HEK293T (cell line): ENCODE results near the gene EBLN2.

Experiments
- CTCF ChIA-PET: fragments of 350-600 bp; formaldehyde crosslinking; extraction: SDS; loops from one replicate; lab custom pipeline; 2021; ENCODE audit warnings: antibody characterized with exemption, inconsistent platforms; lab: Yijun Ruan, JAX
- POLR2A ChIA-PET: fragments of 350-600 bp; formaldehyde crosslinking; extraction: SDS; loops from one replicate; lab custom pipeline; 2020; ENCODE audit warnings: antibody characterized with exemption, inconsistent platforms; lab: Yijun Ruan, JAX
- DNase-seq: peaks from one replicate; pipeline ENCODE4 v3.0.0; 2012; ENCODE audit warnings: mixed read lengths; ENCODE audit errors: extremely low spot score
- ARNT ChIP-seq: fragments of 450-650 bp; IDR thresholded peaks from 2 replicates; pipeline ENCODE4 v1.6.1; 2017; ENCODE audit warnings: mild to moderate bottlenecking
- BHLHE40 ChIP-seq: fragments of 450-650 bp; IDR thresholded peaks from 2 replicates; pipeline ENCODE4 v1.6.1; 2016; ENCODE audit warnings: mild to moderate bottlenecking, moderate library complexity, borderline replicate concordance
- CTBP1 ChIP-seq: fragments of 450-650 bp; IDR thresholded peaks from 2 replicates; pipeline ENCODE4 v1.6.1; 2016; ENCODE audit warnings: borderline replicate concordance
- FOXA1 ChIP-seq: fragments of 450-650 bp; IDR thresholded peaks from 2 replicates; pipeline ENCODE4 v1.6.1; 2016; ENCODE audit warnings: mild to moderate bottlenecking
- FOXK2 ChIP-seq: fragments of 450-650 bp; IDR thresholded peaks from 2 replicates; pipeline ENCODE4 v1.6.1; 2016; ENCODE audit warnings: mild to moderate bottlenecking
- FOXM1 ChIP-seq: fragments of 450-650 bp; IDR thresholded peaks from 2 replicates; pipeline ENCODE4 v1.6.1; 2017; ENCODE audit warnings: mild to moderate bottlenecking, borderline replicate concordance
- HDGF ChIP-seq: fragments of 450-650 bp; IDR thresholded peaks from 2 replicates; pipeline ENCODE4 v1.6.1; 2017; ENCODE audit warnings: antibody characterized with exemption, borderline replicate concordance
- L3MBTL2 ChIP-seq: fragments of 450-650 bp; conservative IDR thresholded peaks from 2 replicates; pipeline ENCODE4 v1.6.1; 2016; ENCODE audit warnings: mild to moderate bottlenecking
- LEF1 ChIP-seq: fragments of 450-650 bp; IDR thresholded peaks from 2 replicates; pipeline ENCODE4 v1.6.1; 2017; ENCODE audit warnings: mild to moderate bottlenecking, borderline replicate concordance
- NFRKB ChIP-seq: fragments of 450-650 bp; IDR thresholded peaks from 2 replicates; pipeline ENCODE4 v1.6.1; 2016; ENCODE audit warnings: mild to moderate bottlenecking, moderate library complexity
- SP1 ChIP-seq: fragments of 450-650 bp; IDR thresholded peaks from 2 replicates; pipeline ENCODE4 v1.6.1; 2017
- SUZ12 ChIP-seq: fragments of 450-650 bp; IDR thresholded peaks from 2 replicates; pipeline ENCODE4 v1.6.1; 2016; ENCODE audit warnings: mild to moderate bottlenecking
- TARDBP ChIP-seq: fragments of 450-650 bp; IDR thresholded peaks from 2 replicates; pipeline ENCODE4 v1.6.1; 2016
- ZNF384 ChIP-seq: fragments of 450-650 bp; IDR thresholded peaks from 2 replicates; pipeline ENCODE4 v1.6.1; 2016
- TF ChIP-seq, protein P1 (sequence below): fragments of 450-650 bp; IDR thresholded peaks from 2 replicates; pipeline ENCODE4 v1.6.1; 2016

Gene EBLN2

DNA sequence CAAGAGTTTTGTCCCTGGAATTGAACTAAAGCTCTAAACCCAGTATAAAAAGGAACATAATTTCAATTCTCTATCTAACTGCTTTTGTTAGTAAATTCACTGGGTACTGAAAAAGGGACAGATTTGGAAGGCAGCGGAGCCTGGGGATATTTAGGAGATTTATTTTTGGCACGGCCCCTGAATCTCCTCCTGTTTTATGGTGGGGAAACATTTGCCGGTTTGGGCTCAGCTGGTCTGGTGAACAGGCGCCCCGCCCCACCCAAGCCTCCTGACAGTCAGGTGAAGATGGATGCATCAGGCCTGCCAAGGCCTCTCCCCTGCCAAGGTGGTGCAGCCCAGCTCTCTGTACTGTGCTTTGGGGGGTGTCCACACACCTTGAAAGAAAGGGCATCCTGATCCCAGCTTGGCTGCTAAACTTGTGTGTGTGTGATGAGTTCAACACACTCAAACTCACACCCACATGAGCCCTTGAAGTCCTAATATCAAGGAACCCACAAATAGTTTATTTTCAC lies 46.3 kb downstream of the EBLN2 start:
- DNase-seq: no peak
- ChIA-PET POLR2A (no interaction called here), CTCF (no interaction called here)
- TF ChIP-seq FOXK2 (no peak), LEF1 (no peak)

DNA sequence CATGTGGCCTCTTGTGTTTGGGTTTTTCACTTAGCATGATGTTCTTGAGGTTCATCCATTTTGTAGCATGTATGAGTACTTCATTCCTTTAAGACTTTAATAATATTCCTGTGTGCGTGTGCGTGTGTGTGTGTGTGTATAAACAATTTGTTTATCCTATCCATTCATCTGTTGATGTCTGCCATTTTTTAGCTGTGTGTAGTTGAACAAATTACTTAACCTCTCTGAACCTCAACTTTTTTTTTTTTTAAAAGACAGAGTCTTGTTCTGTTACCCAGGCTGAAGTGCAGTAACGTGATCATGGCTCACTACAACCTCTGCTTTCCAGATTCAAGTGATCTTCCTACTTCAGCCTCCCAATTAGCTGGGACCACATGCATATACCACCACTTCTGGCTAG lies 47.3 kb downstream of the EBLN2 start:
- TF ChIP-seq FOXK2 (no peak), FOXA1 (no peak), HDGF (no peak), ZNF384 (peak; percentile 56; the same call in 1 of the 2 replicates), L3MBTL2 (no peak)

GRCh38 chr3:73110530-73110929 lies 49.1 kb downstream of the EBLN2 start:
- ChIA-PET POLR2A (no interaction called here), CTCF (no interaction called here)
- no peak for DNase-seq
- TF ChIP-seq SUZ12 (no peak), CTBP1 (no peak), FOXA1 (no peak), ARNT (no peak), TARDBP (no peak), FOXK2 (no peak), L3MBTL2 (no peak), NFRKB (no peak), BHLHE40 (no peak), HDGF (no peak), LEF1 (no peak), SP1 (no peak), FOXM1 (no peak), ZNF384 (no peak)
- TF ChIP-seq, protein P1, sequence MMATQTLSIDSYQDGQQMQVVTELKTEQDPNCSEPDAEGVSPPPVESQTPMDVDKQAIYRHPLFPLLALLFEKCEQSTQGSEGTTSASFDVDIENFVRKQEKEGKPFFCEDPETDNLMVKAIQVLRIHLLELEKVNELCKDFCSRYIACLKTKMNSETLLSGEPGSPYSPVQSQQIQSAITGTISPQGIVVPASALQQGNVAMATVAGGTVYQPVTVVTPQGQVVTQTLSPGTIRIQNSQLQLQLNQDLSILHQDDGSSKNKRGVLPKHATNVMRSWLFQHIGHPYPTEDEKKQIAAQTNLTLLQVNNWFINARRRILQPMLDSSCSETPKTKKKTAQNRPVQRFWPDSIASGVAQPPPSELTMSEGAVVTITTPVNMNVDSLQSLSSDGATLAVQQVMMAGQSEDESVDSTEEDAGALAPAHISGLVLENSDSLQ: no peak

More for the DNA sequence above, 47.3 kb downstream of the EBLN2 start:
- no peak for DNase-seq
- ChIA-PET CTCF (interaction anchor here (0.7 kb wide), 1 partner anchor 83 kb away, joined by 3 read pairs; no protein-coding TSS in a partner anchor), POLR2A (no interaction called here)
